H1 (cell line): Measurements from ENCODE around the gene MTIF2.

Source experiments
- CTCF ChIP-seq, 3 experiments: IDR thresholded peaks; 1 replicate in 2 of 3; 2 replicates in 1 of 3; pipeline versions ENCODE4 v1.5.1 to v1.6.1; 2011; ENCODE audit warnings: low read length in 3 of 3, mild to moderate bottlenecking in 3 of 3, inconsistent platforms in 2 of 3, low read depth in 1 of 3, moderate library complexity in 1 of 3; ENCODE audit not compliant: insufficient read depth in 1 of 3; ENCODE audit errors: control extremely low read depth in 1 of 3
- POLR2AphosphoS5 ChIP-seq: IDR thresholded peaks from 2 replicates; pipeline ENCODE4 v1.6.1; 2011; ENCODE audit warnings: low read depth, low read length
- SRF ChIP-seq: IDR thresholded peaks from 2 replicates; pipeline ENCODE4 v1.6.1; 2011; ENCODE audit warnings: mild to moderate bottlenecking, low read depth, low read length, moderate library complexity
- TF ChIP-seq, protein P1 (sequence below): IDR thresholded peaks from 2 replicates; pipeline ENCODE4 v1.6.1; 2011; ENCODE audit warnings: low read depth, mild to moderate bottlenecking, low read length; ENCODE audit not compliant: insufficient read depth

GRCh38 chr2:55277310-55277709 lies 8.3 kb upstream of the MTIF2 start:
- TF ChIP-seq CTCF (IDR thresholded peaks at IDR 0.05; ENCODE audit: control extremely low read depth in 1 of 3, insufficient read depth in 1 of 3, low read depth in 1 of 3, low read length in 3 of 3) (no peak), POLR2AphosphoS5 (no peak), SRF (no peak)
- TF ChIP-seq, protein P1, sequence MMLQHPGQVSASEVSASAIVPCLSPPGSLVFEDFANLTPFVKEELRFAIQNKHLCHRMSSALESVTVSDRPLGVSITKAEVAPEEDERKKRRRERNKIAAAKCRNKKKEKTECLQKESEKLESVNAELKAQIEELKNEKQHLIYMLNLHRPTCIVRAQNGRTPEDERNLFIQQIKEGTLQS, result no peak
